ENCODE data around the gene BFAR.
"Not testable (repeated sequence)": the region's sequence is repeated elsewhere in the genome, so short reads cannot be mapped to it uniquely, and the experiment has no call there.

The BFAR gene

GRCh38 chr16:14702672-14703071, 69.9 kb downstream of the BFAR start:
- DNase-seq = not testable (repeated sequence)

- DNase-seq = not testable (repeated sequence)
These were observed 70.6 kb downstream of the BFAR start, which contains the start of gene NPIPA3 for GRCh38 chr16:14703156-14704011. Gene NPIPA3 (plus strand): TSS chr16:14703411. CDS start chr16:14708944, 5,533 bp downstream.

All from NCI-H446 (cell line).